Panc1 (cell line): ENCODE measurements around the gene PUS1. TPM values are rescaled to one million over a fixed set of nuclear protein-coding genes. Genes with fewer than 3 reads are reported as not detected.
A peak's percentile ranks its signal among the peaks of the same experiment; 100 is the strongest.
"Not testable (repeated sequence)": the region's sequence is repeated elsewhere in the genome, so short reads cannot be mapped to it uniquely, and the experiment has no call there.

Experiments
- ATAC-seq: fragments of 200-7000 bp; cut with Tn5 transposase; 2 replicates; pipeline ENCODE4 v1.9.1; 2020; ENCODE audit warnings: mild to moderate bottlenecking, moderate library complexity
- BruUV-seq: library from RNA; stranded (reverse); fragments of 400-500 nt; replicated peaks from 2 replicates; lab custom pipeline; 2021; lab: Mats Ljungman, UMichigan
- CTCF ChIA-PET: fragments of 300-600 bp; sonication (Branson Sonifier 250); formaldehyde crosslinking; loops from one replicate; lab custom pipeline; 2022; ENCODE audit warnings: antibody characterized with exemption; lab: Charles Lee
- POLR2A ChIA-PET: fragments of 300-600 bp; sonication (Branson Sonifier 250); formaldehyde crosslinking; loops from one replicate; lab custom pipeline; 2022; ENCODE audit warnings: antibody characterized with exemption; lab: Charles Lee
- DNase-seq: peaks from one replicate; pipeline ENCODE4 v3.0.0-alpha.2; 2010; ENCODE audit warnings: low read depth, low spot score
- H3K27ac ChIP-seq: 2 replicates; pipeline ENCODE4 v1.5.1; 2011; ENCODE audit warnings: mild to moderate bottlenecking, low read length, inconsistent platforms
- H3K27me3 ChIP-seq: fragments of 200-500 bp; sonication (Bioruptor generic); 2 replicates; pipeline ENCODE4 v1.6.0; 2014; ENCODE audit warnings: low read length, inconsistent platforms; ENCODE audit not compliant: control insufficient read depth, insufficient read depth
- H3K36me3 ChIP-seq: fragments of 200-500 bp; sonication (Bioruptor generic); 2 replicates; pipeline ENCODE4 v1.5.1; 2014; ENCODE audit warnings: inconsistent platforms, mild to moderate bottlenecking, low read length, moderate library complexity; ENCODE audit not compliant: control insufficient read depth, insufficient read depth
- H3K4me1 ChIP-seq: 2 replicates; pipeline ENCODE4 v1.5.1; 2011; ENCODE audit warnings: inconsistent platforms, mild to moderate bottlenecking, low read length, moderate library complexity; ENCODE audit not compliant: control insufficient read depth, insufficient read depth
- H3K4me3 ChIP-seq, 2 experiments: 2 replicates each; pipeline ENCODE4 v1.5.1; 2011 to 2012; ENCODE audit warnings: low read depth in 2 of 2, low read length in 2 of 2, mild to moderate bottlenecking in 2 of 2, inconsistent platforms in 1 of 2, moderate library complexity in 1 of 2
- H3K9me3 ChIP-seq: fragments of 200-500 bp; sonication (Bioruptor generic); 2 replicates; pipeline ENCODE4 v1.5.1; 2014; ENCODE audit warnings: low read depth, mild to moderate bottlenecking, inconsistent platforms, low read length, moderate library complexity; ENCODE audit not compliant: control insufficient read depth, insufficient read depth
- POLR2AphosphoS5 ChIP-seq: IDR thresholded peaks from 2 replicates; pipeline ENCODE4 v1.6.1; 2012; ENCODE audit warnings: mild to moderate bottlenecking, low read depth, low read length, moderate library complexity
- REST ChIP-seq, 2 experiments: IDR thresholded peaks; 2 replicates each; pipeline ENCODE4 v1.6.1; 2011 to 2012; ENCODE audit warnings: low read depth in 2 of 2, control low read depth in 1 of 2, low read length in 1 of 2, mild to moderate bottlenecking in 1 of 2, moderate library complexity in 1 of 2; ENCODE audit not compliant: insufficient read depth in 1 of 2
- SIN3A ChIP-seq: IDR thresholded peaks from 2 replicates; pipeline ENCODE4 v1.6.1; 2012; ENCODE audit warnings: low read depth, mild to moderate bottlenecking, low read length, moderate library complexity, borderline replicate concordance; ENCODE audit not compliant: insufficient read depth
- TCF7L2 ChIP-seq: IDR thresholded peaks from 2 replicates; pipeline ENCODE4 v1.6.1; 2011; ENCODE audit warnings: mild to moderate bottlenecking, low read depth, low read length, inconsistent platforms
- in situ Hi-C: cut with HindIII; loops from 2 replicates; pipeline ENCODE4 v1.10.0; 2016; ENCODE audit warnings: low sequenced_read_pairs, low pct_unique_long_range_greater_than_20kb
- intact Hi-C: fragments of 100-400 bp; cut with micrococcal nuclease; formaldehyde crosslinking; loops from one replicate; pipeline ENCODE4 v1.10.0; 2022; ENCODE audit not compliant: unreplicated experiment
- total RNA-seq: library from RNA; stranded (reverse); gene quantifications from one replicate; pipeline ENCODE4 v1.2.1, GENCODE V29; 2021; ENCODE audit not compliant: unreplicated experiment
- TF ChIP-seq, protein P1 (sequence below): fragments of 450-650 bp; IDR thresholded peaks from 2 replicates; pipeline ENCODE4 v1.5.1; 2017; ENCODE audit warnings: mild to moderate bottlenecking

PUS1 gene
- total RNA-seq, 1 experiment from 2014 or later, result 108 TPM

- no peak overlapping the region for H3K27ac ChIP-seq
- no TSS peak for BruUV-seq
- no peak overlapping the region for H3K4me3 ChIP-seq
- CTCF ChIA-PET, result no interaction called here
- ATAC-seq, result no peak
- H3K4me1 ChIP-seq, result no peaks in the 10 kb centered on the region
- no peaks in the 10 kb centered on the region for H3K36me3 ChIP-seq
- in situ Hi-C loops, result no loop called here
- POLR2A ChIA-PET, result no interaction called here
- no peak for DNase-seq
- intact Hi-C loops, result no loop called here
- no peaks in the 10 kb centered on the region for H3K27me3 ChIP-seq
- TF ChIP-seq, protein P1, sequence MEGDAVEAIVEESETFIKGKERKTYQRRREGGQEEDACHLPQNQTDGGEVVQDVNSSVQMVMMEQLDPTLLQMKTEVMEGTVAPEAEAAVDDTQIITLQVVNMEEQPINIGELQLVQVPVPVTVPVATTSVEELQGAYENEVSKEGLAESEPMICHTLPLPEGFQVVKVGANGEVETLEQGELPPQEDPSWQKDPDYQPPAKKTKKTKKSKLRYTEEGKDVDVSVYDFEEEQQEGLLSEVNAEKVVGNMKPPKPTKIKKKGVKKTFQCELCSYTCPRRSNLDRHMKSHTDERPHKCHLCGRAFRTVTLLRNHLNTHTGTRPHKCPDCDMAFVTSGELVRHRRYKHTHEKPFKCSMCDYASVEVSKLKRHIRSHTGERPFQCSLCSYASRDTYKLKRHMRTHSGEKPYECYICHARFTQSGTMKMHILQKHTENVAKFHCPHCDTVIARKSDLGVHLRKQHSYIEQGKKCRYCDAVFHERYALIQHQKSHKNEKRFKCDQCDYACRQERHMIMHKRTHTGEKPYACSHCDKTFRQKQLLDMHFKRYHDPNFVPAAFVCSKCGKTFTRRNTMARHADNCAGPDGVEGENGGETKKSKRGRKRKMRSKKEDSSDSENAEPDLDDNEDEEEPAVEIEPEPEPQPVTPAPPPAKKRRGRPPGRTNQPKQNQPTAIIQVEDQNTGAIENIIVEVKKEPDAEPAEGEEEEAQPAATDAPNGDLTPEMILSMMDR, result no peak
- no peak for TF ChIP-seq SIN3A
- TF ChIP-seq TCF7L2, result no peak
- no peak for TF ChIP-seq POLR2AphosphoS5
- TF ChIP-seq REST (IDR thresholded peaks at IDR 0.05; ENCODE audit: insufficient read depth in 1 of 2, low read depth in 2 of 2, low read length in 1 of 2), result no peak
- no peaks in the 10 kb centered on the region for H3K9me3 ChIP-seq
Observed at GRCh38 chr12:131948166-131948712, 19.2 kb downstream of the PUS1 start.

DNA sequence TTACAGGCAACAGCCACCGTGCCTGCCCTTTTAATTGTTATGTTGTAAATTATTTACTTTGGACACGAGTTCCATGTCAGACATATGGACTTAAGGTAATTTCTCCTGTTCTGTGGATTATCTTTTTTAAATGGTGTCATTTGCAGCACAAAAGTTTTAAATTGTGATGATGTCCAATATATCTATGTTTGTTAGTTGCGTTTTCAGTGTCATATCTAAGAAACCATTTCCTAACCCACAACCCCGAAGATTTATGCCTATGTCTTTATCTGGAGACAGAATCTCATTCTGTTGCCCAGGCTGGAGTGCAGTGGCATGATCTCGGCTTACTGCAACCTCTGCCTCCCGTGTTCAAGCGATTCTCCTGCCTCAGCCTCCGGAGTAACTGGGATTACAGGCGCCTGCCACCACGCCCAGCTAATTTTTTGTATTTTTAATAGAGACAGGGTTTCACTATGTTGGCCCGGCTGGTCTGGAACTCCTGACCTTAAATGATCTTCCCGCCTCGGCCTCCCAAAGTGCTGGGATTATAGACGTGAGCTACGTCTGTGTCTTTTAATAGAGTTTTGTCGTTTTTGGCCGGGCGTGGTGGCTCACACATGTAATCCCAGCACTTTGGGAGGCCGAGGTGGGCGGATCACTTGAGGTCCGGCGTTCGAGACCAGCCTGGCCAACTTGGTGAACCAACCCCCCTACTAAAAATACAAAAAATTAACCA lies 19.8 kb downstream of the PUS1 start:
- H3K36me3 ChIP-seq, H3K27me3 ChIP-seq, BruUV-seq, ATAC-seq, H3K9me3 ChIP-seq, DNase-seq, H3K4me1 ChIP-seq, intact Hi-C loops, in situ Hi-C loops: not testable (repeated sequence)
- H3K4me3 ChIP-seq, result peak overlapping the region; percentile 64 to 81
- peak overlapping the region; percentile 60; the same call in 1 of the 2 replicates for H3K27ac ChIP-seq
- CTCF ChIA-PET, result interaction anchor here (0.5 to 0.7 kb wide), 2 partner anchors 154 to 217 kb away, joined by 3 read pairs; no protein-coding TSS in a partner anchor
- POLR2A ChIA-PET, result interaction anchor here (0.6 kb wide), 1 partner anchor 118 kb away, joined by 3 read pairs; no protein-coding TSS in a partner anchor
